ENCODE results near the gene CAPRIN1.

CAPRIN1 gene

GRCh38 chr11:34021977-34022735 is 29.4 kb upstream of the CAPRIN1 start:
- DNase-seq (ENCODE audit: extremely low read depth, low read depth): no peak
- no peak overlapping the region for H3K4me3 ChIP-seq (replicated peaks; ENCODE audit: low read depth, low read length)
- TF ChIP-seq, protein P1, sequence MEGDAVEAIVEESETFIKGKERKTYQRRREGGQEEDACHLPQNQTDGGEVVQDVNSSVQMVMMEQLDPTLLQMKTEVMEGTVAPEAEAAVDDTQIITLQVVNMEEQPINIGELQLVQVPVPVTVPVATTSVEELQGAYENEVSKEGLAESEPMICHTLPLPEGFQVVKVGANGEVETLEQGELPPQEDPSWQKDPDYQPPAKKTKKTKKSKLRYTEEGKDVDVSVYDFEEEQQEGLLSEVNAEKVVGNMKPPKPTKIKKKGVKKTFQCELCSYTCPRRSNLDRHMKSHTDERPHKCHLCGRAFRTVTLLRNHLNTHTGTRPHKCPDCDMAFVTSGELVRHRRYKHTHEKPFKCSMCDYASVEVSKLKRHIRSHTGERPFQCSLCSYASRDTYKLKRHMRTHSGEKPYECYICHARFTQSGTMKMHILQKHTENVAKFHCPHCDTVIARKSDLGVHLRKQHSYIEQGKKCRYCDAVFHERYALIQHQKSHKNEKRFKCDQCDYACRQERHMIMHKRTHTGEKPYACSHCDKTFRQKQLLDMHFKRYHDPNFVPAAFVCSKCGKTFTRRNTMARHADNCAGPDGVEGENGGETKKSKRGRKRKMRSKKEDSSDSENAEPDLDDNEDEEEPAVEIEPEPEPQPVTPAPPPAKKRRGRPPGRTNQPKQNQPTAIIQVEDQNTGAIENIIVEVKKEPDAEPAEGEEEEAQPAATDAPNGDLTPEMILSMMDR (IDR thresholded peaks at IDR 0.05; ENCODE audit: low read depth, low read length, missing control alignments): no peak

DNA sequence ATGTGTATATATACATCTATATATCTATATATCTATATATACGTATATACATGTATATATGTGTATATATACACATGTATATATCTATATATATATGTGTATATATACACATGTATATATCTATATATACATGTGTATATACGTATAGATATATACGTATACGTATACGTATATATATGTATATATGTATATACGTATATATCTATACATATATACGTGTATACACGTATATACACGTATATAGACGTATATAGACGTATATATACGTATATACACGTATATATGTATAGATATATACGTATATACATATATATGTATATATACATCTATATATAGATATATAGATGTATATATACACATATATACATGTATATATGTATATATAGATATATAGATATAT is 25.1 kb upstream of the CAPRIN1 start:
- DNase-seq (ENCODE audit: extremely low read depth, low read depth): no peak
- H3K4me3 ChIP-seq (replicated peaks; ENCODE audit: low read depth, low read length): no peak overlapping the region
- TF ChIP-seq, protein P1 (IDR thresholded peaks at IDR 0.05; ENCODE audit: low read depth, low read length, missing control alignments): no peak

DNA sequence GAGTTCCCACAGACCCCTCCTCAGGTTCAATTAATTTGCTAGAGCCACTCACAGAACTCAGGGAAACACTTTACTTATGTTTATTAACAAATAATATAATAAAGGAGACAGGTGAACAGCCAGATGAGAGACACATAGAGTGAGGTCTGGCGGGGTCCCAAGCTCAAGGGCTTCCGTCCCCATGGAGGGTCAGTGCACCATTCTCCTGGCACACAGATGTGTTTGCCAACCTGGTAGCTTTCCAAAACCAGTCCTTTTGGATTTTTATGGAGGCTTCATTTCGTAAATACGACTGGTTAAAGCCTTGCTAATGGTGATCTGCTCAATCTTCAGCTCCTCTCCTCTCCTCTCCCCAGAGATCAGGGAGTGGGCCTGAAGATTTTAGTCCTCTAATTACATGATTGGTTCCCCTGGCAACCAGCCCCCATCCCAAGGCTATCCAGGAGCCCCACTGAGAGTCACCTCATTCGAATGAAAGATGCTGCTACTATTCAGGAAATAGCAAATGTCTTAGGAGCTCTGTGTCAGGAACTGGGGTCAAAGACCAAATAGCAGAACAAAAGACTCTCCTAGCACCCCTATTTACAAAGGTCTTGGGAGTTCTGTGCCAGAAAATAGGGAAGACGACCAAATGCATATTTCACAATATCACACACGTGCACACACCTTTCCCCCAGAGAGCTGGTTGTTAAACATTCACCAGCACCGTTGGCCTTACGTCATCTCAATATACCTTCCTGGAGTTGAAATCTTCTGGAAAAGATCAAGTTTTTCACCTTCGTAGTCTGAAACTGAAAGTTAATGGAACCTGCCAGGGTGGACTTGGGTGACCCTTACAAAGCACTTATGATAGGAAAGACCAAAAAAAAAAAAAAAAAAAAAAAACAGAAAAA is 23.8 kb upstream of the CAPRIN1 start:
- no peak overlapping the region for H3K4me3 ChIP-seq (replicated peaks; ENCODE audit: low read depth, low read length)
- DNase-seq (ENCODE audit: extremely low read depth, low read depth): no peak
- TF ChIP-seq, protein P1 (IDR thresholded peaks at IDR 0.05; ENCODE audit: low read depth, low read length, missing control alignments): no peak

- H3K4me3 ChIP-seq (replicated peaks; ENCODE audit: low read depth, low read length): no peak overlapping the region
- DNase-seq (ENCODE audit: extremely low read depth, low read depth): no peak
- TF ChIP-seq, protein P1 (IDR thresholded peaks at IDR 0.05; ENCODE audit: low read depth, low read length, missing control alignments): no peak
Observed at GRCh38 chr11:34028425-34028824, 23.1 kb upstream of the CAPRIN1 start.

- TF ChIP-seq, protein P1 (IDR thresholded peaks at IDR 0.05; ENCODE audit: low read depth, low read length, missing control alignments): no peak
- DNase-seq (ENCODE audit: extremely low read depth, low read depth): no peak
- H3K4me3 ChIP-seq (replicated peaks; ENCODE audit: low read depth, low read length): no peak overlapping the region
Observed at GRCh38 chr11:34029176-34029575, 22.4 kb upstream of the CAPRIN1 start.

DNA sequence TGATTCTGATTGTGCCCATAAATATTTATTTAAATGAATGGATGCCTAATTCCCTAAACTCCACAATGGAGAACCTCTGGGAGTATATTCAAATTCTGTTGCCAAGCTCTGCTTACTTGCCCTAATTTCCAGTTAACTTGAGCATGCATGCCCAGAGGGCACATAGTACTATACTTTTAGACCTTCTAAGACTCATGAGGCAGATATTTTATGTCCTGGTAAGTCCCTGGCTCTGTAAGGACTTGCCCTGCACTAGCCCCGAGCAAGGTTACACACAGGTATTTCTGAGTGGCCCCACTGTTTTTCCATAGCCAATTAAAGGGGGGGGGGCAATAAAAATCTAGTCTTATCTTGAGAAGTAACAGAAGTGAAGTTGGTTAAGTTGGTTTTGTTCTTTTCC is 21.1 kb upstream of the CAPRIN1 start:
- DNase-seq (ENCODE audit: extremely low read depth, low read depth): no peak
- TF ChIP-seq, protein P1 (IDR thresholded peaks at IDR 0.05; ENCODE audit: low read depth, low read length, missing control alignments): no peak
- H3K4me3 ChIP-seq (replicated peaks; ENCODE audit: low read depth, low read length): no peak overlapping the region

All from HFF-Myc (cell line).